ENCODE data around the gene NUMB. TPM values are rescaled to one million over a fixed set of nuclear protein-coding genes. Genes with fewer than 3 reads are reported as not detected.

Gene NUMB
- 18.9 and 25.0 TPM in 2 replicates for total RNA-seq (2014; rRNA removed; shearing (Covaris generic))

GRCh38 chr14:73458183-73458976 lies at the start of gene NUMB:
Gene NUMB, minus strand, starts transcription at chr14:73458546. Its CDS starts 102,795 bp downstream, at chr14:73355751.
- H3K9me3 ChIP-seq (replicated peaks): no peaks in the 10 kb centered on the region
- peak within 1 kb of the TSS; percentile 41; the same call in 1 of the 2 replicates for H3K27ac ChIP-seq
- DNase-seq: peak; percentile 98 to 99
- H3K27me3 ChIP-seq: no peaks in the 10 kb centered on the region
- H3K36me3 ChIP-seq: no peaks in the 10 kb centered on the region
- H3K4me1 ChIP-seq: peaks cover 12% of the 10 kb centered on the region
- peak within 1 kb of the TSS; percentile 84 for H3K4me3 ChIP-seq

DNA sequence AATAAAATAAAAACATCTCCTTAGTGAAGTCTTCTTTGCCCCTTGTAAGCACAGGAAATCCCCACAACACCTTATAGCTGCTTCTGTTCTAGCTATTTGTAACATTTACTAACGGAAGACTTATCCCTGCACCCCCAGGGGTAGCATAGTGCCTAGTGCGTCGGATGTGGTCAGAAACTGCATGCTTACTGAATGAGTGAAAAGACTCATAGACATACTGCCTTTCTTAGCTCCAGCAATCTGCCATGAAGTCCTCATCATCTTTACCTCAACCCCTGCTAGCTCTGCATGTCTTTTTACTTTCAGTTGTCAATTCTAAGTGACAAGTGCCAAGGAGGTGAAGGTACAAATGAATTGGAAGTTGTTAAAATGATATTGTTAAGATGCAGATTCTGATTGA lies 45.3 kb upstream of the NUMB start:
- no peak for DNase-seq
- no peak overlapping the region for H3K27ac ChIP-seq
- H3K36me3 ChIP-seq: 0 out of 2 replicates have a peak, but pooled peaks cover 2% of the 10 kb centered on the region
- H3K27me3 ChIP-seq: no peaks in the 10 kb centered on the region
- no peaks in the 10 kb centered on the region for H3K4me1 ChIP-seq
- no peaks in the 10 kb centered on the region for H3K9me3 ChIP-seq (replicated peaks)
- no peak overlapping the region for H3K4me3 ChIP-seq

DNA sequence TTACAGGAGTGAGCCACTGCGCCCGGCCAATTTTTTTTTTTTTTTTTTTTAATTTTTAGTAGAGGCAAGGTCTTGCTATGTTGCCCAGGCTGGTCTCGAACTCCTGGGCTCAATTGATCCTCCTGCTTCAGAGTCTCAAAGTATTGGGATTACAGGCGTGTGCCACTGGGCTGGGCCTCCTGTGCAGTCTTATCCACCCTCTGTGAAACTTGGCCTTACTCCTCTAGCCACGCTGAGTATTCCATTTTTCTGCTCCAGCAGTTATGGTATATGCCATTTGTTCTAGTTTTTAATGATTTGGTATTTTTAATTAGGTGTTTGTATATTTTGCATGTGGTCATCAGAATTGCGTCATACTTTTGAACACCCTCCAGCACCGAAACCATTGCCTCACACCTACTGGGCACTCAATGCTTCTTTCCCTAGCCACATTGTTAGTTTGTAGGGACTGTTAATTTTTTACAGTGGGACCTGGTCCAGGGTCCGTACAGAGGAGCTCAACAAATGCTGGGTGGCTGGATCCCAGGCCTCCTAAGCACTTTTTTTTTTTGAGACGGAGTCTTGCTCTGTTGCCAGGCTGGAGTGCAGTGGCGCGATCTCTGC lies 43.8 kb upstream of the NUMB start:
- Histone ChIP-seq H3K36me3 (0 out of 2 replicates have a peak, but pooled peaks cover 2% of the 10 kb centered on the region), H3K27me3 (no peaks in the 10 kb centered on the region), H3K4me1 (no peaks in the 10 kb centered on the region), H3K27ac (no peak overlapping the region), H3K9me3 (replicated peaks) (no peaks in the 10 kb centered on the region), H3K4me3 (no peak overlapping the region)
- DNase-seq: no peak

- Histone ChIP-seq H3K36me3 (peaks cover 6% of the 10 kb centered on the region; the same call in 1 of the 2 replicates), H3K4me3 (no peak overlapping the region), H3K27ac (no peak overlapping the region), H3K4me1 (no peaks in the 10 kb centered on the region), H3K9me3 (replicated peaks) (no peaks in the 10 kb centered on the region), H3K27me3 (no peaks in the 10 kb centered on the region)
- DNase-seq: no peak
Observed at GRCh38 chr14:73500360-73500759, 42.0 kb upstream of the NUMB start.

DNA sequence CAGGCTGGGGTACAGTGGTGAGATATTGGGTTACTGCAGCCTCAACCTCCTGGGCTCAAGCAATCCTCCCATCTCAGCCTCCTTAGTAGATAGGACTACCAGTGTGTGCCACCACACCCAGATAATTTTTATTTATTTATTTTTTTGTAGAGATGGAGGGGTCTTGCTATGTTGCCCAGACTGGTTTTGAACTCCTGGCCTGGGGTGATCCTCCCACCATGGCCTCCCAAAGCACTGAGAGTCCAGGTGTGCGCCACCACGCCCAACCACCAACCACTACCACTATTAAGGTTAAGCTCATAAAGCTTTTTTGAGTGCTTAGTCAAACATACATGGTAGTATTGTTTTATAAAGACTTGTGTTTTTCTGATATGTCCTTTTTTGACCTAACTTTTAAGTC lies 36.2 kb upstream of the NUMB start:
- Histone ChIP-seq H3K27me3 (no peaks in the 10 kb centered on the region; the same call in 1 of the 2 replicates), H3K4me1 (peaks cover 3% of the 10 kb centered on the region; the same call in 1 of the 2 replicates), H3K27ac (no peak overlapping the region), H3K9me3 (replicated peaks) (no peaks in the 10 kb centered on the region), H3K4me3 (no peak overlapping the region), H3K36me3 (peaks cover 6% of the 10 kb centered on the region; the same call in 1 of the 2 replicates)
- no peak for DNase-seq

GRCh38 chr14:73492670-73493069 lies 34.3 kb upstream of the NUMB start:
- Histone ChIP-seq H3K36me3 (peaks cover 3% of the 10 kb centered on the region; the same call in 1 of the 2 replicates), H3K27ac (no peak overlapping the region), H3K27me3 (no peaks in the 10 kb centered on the region; the same call in 1 of the 2 replicates), H3K4me3 (no peak overlapping the region), H3K9me3 (replicated peaks) (no peaks in the 10 kb centered on the region), H3K4me1 (peaks cover 3% of the 10 kb centered on the region; the same call in 1 of the 2 replicates)
- no peak for DNase-seq

DNA sequence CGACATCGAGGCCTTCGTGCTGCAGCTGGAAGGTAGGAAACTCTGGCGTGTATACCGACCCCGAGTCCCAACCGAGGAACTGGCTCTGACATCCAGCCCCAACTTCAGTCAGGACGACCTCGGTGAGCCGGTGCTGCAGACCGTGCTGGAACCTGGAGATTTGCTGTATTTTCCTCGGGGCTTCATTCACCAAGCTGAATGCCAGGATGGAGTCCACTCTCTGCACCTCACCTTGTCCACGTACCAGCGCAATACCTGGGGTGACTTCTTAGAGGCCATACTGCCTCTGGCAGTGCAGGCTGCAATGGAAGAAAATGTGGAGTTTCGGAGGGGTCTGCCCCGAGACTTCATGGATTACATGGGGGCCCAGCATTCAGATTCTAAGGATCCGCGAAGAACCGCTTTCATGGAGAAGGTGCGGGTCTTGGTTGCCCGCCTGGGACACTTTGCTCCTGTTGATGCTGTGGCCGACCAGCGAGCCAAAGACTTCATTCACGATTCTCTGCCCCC lies 33.8 kb upstream of the NUMB start:
- H3K36me3 ChIP-seq: peaks cover 3% of the 10 kb centered on the region; the same call in 1 of the 2 replicates
- no peaks in the 10 kb centered on the region; the same call in 1 of the 2 replicates for H3K27me3 ChIP-seq
- no peak for DNase-seq
- peaks cover 3% of the 10 kb centered on the region; the same call in 1 of the 2 replicates for H3K4me1 ChIP-seq
- H3K9me3 ChIP-seq (replicated peaks): no peaks in the 10 kb centered on the region
- H3K4me3 ChIP-seq: peak overlapping the region; percentile 80
- no peak overlapping the region for H3K27ac ChIP-seq

- Histone ChIP-seq H3K4me3 (peak overlapping the region; percentile 80), H3K4me1 (peaks cover 3% of the 10 kb centered on the region; the same call in 1 of the 2 replicates), H3K27me3 (no peaks in the 10 kb centered on the region; the same call in 1 of the 2 replicates), H3K9me3 (replicated peaks) (no peaks in the 10 kb centered on the region), H3K27ac (peak overlapping the region; percentile 52; the same call in 1 of the 2 replicates), H3K36me3 (peaks cover 3% of the 10 kb centered on the region; the same call in 1 of the 2 replicates)
- DNase-seq: peak; percentile 42 to 50
Observed at GRCh38 chr14:73491256-73492042, 33.1 kb upstream of the NUMB start.

GRCh38 chr14:73489481-73490175 lies 31.3 kb upstream of the NUMB start:
- Histone ChIP-seq H3K36me3 (no peaks in the 10 kb centered on the region; the same call in 1 of the 2 replicates), H3K4me1 (peaks cover 3% of the 10 kb centered on the region; the same call in 1 of the 2 replicates), H3K27ac (no peak overlapping the region), H3K4me3 (no peak overlapping the region), H3K9me3 (replicated peaks) (no peaks in the 10 kb centered on the region), H3K27me3 (no peaks in the 10 kb centered on the region; the same call in 1 of the 2 replicates)
- DNase-seq: peak in 1 of 2 experiments; percentile 18

- H3K27ac ChIP-seq: no peak overlapping the region
- H3K27me3 ChIP-seq: no peaks in the 10 kb centered on the region
- DNase-seq: no peak
- H3K9me3 ChIP-seq (replicated peaks): no peaks in the 10 kb centered on the region
- H3K4me3 ChIP-seq: no peak overlapping the region
- no peaks in the 10 kb centered on the region for H3K36me3 ChIP-seq
- H3K4me1 ChIP-seq: no peaks in the 10 kb centered on the region
Observed at GRCh38 chr14:73478684-73479083, 20.3 kb upstream of the NUMB start.

DNA sequence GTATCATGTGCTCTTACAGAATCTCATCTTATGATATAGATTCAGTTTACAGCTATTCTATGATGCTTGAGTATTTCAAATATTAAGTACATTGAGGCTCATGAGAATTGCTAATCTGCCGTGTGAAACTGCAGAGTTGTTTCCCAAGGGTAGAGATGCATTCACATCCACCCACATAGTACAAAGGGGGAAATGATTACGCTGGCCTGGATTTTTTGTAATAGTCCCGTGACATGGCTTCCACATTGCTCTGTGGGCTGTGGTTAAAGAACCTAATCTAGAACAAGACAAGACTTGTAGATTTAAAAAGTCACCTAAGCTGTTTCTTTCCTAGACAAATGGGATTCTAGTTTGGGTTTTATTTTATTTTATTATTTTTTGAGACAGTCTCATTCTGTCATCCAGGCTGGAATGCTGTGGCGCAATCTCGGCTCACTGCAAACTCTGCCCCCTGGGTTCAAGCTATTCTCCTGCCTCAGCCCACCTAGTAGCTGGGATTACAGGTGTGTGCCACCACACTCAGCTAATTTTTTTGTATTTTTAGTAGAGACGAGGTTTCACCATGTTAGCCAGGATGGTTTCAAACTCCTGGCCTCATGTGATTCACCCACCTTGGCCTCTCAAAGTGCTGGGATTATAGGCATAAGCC lies 19.4 kb upstream of the NUMB start:
- no peak overlapping the region for H3K27ac ChIP-seq
- no peaks in the 10 kb centered on the region for H3K4me1 ChIP-seq
- H3K4me3 ChIP-seq: no peak overlapping the region
- H3K9me3 ChIP-seq (replicated peaks): no peaks in the 10 kb centered on the region
- no peaks in the 10 kb centered on the region for H3K36me3 ChIP-seq
- no peak for DNase-seq
- H3K27me3 ChIP-seq: no peaks in the 10 kb centered on the region

DNA sequence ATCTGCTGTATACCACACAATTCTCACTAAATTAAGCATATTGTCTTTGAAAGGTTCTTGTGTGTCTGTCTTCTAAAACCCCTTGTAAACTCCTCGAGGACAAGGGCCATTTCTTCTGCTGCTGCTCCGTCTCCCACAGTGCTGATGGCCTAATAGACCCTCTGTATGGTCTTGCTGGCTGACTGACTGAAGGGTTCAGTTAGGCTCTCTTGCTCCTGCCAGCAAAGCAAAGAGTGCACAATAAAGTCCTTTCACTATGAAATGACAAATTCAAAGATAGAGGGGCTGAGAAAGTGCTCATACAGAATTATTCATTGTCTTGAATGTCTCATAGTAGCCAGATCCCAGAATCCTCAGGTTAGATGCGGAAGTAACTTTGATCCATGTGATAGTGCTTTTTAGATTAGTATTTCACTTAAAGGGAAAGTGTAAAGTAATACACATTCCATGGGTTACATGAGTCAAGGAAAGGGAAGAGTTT lies 18.1 kb upstream of the NUMB start:
- Histone ChIP-seq H3K27me3 (no peaks in the 10 kb centered on the region), H3K4me1 (no peaks in the 10 kb centered on the region)

GRCh38 chr14:73474952-73475351 lies 16.6 kb upstream of the NUMB start:
- Histone ChIP-seq H3K4me3 (no peak overlapping the region), H3K9me3 (replicated peaks) (no peaks in the 10 kb centered on the region), H3K36me3 (no peaks in the 10 kb centered on the region), H3K27me3 (no peaks in the 10 kb centered on the region), H3K27ac (no peak overlapping the region), H3K4me1 (no peaks in the 10 kb centered on the region)
- no peak for DNase-seq

More for the DNA sequence above, 18.1 kb upstream of the NUMB start:
- no peaks in the 10 kb centered on the region for H3K9me3 ChIP-seq (replicated peaks)
- H3K36me3 ChIP-seq: no peaks in the 10 kb centered on the region
- DNase-seq: no peak
- H3K27ac ChIP-seq: no peak overlapping the region
- H3K4me3 ChIP-seq: no peak overlapping the region

Data from SJCRH30 (cell line).